NOMO-1 treated with DMSO at 0.1 percent for 48 hours (cell line): ENCODE data around the gene NTN1.

Source experiments
- DNase-seq: peaks from one replicate; lab custom pipeline; 2025; ENCODE audit not compliant: unreplicated experiment; lab: John Stamatoyannopoulos, UW

NTN1 gene

GRCh38 chr17:9035249-9035648 lies 13.9 kb downstream of the NTN1 start:
- DNase-seq, result no peak

GRCh38 chr17:9036336-9036735 lies 15.0 kb downstream of the NTN1 start:
- no peak for DNase-seq

GRCh38 chr17:9037736-9038135 lies 16.4 kb downstream of the NTN1 start:
- peak; percentile 51 for DNase-seq

- no peak for DNase-seq
Measured at GRCh38 chr17:9038380-9038779, 17.1 kb downstream of the NTN1 start.

- no peak for DNase-seq
Measured at GRCh38 chr17:9044772-9045463, 23.6 kb downstream of the NTN1 start.

- no peak for DNase-seq
Measured at GRCh38 chr17:9050801-9051401, 29.6 kb downstream of the NTN1 start.

- DNase-seq, result no peak
Measured at GRCh38 chr17:9051561-9051960, 30.3 kb downstream of the NTN1 start.

GRCh38 chr17:9052921-9053320 lies 31.6 kb downstream of the NTN1 start:
- DNase-seq, result no peak

GRCh38 chr17:9053406-9053805 lies 32.1 kb downstream of the NTN1 start:
- no peak for DNase-seq

- no peak for DNase-seq
Measured at GRCh38 chr17:9054126-9054975, 33.0 kb downstream of the NTN1 start.

- no peak for DNase-seq
Measured at GRCh38 chr17:9055281-9055680, 34.0 kb downstream of the NTN1 start.

- no peak for DNase-seq
Measured at GRCh38 chr17:9056566-9056965, 35.3 kb downstream of the NTN1 start.

GRCh38 chr17:9057310-9057709 lies 36.0 kb downstream of the NTN1 start:
- no peak for DNase-seq

- no peak for DNase-seq
Measured at GRCh38 chr17:9062399-9062902, 41.1 kb downstream of the NTN1 start.

- no peak for DNase-seq
Measured at GRCh38 chr17:9064311-9064834, 43.1 kb downstream of the NTN1 start.

GRCh38 chr17:9071016-9071415 lies 49.7 kb downstream of the NTN1 start:
- DNase-seq, result no peak

GRCh38 chr17:9071811-9072498 lies 50.6 kb downstream of the NTN1 start:
- no peak for DNase-seq

GRCh38 chr17:9072696-9073339 lies 51.5 kb downstream of the NTN1 start:
- no peak for DNase-seq

- DNase-seq, result no peak
Measured at GRCh38 chr17:9074131-9074530, 52.8 kb downstream of the NTN1 start.

- DNase-seq, result no peak
Measured at GRCh38 chr17:9079461-9080103, 58.3 kb downstream of the NTN1 start.
